Subcutaneous adipose tissue (tissue), 4 donors: ENCODE data around the gene NXN. TPM values are rescaled to one million over a fixed set of nuclear protein-coding genes. Genes with fewer than 3 reads are reported as not detected.

ENCODE experiments used
- total RNA-seq, 4 donors: library from RNA; depleted of rRNA; stranded (reverse); fragments of >200 nt; gene quantifications; one replicate each; pipeline ENCODE4 v1.1.0, GENCODE V29; 2016
- TF ChIP-seq, protein P1 (sequence below): fragments of 450-650 bp; IDR thresholded peaks from one replicate; pipeline ENCODE4 v1.5.1; 2016; ENCODE audit warnings: low read depth, mild to moderate bottlenecking, control low read depth, antibody characterized with exemption, moderate library complexity

NXN gene
- total RNA-seq, 4 donors from 2014 or later = 2.9 to 24.3 (median 7.4) TPM

GRCh38 chr17:876272-876671 is 103.3 kb downstream of the NXN start:
- TF ChIP-seq, protein P1, sequence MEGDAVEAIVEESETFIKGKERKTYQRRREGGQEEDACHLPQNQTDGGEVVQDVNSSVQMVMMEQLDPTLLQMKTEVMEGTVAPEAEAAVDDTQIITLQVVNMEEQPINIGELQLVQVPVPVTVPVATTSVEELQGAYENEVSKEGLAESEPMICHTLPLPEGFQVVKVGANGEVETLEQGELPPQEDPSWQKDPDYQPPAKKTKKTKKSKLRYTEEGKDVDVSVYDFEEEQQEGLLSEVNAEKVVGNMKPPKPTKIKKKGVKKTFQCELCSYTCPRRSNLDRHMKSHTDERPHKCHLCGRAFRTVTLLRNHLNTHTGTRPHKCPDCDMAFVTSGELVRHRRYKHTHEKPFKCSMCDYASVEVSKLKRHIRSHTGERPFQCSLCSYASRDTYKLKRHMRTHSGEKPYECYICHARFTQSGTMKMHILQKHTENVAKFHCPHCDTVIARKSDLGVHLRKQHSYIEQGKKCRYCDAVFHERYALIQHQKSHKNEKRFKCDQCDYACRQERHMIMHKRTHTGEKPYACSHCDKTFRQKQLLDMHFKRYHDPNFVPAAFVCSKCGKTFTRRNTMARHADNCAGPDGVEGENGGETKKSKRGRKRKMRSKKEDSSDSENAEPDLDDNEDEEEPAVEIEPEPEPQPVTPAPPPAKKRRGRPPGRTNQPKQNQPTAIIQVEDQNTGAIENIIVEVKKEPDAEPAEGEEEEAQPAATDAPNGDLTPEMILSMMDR = no peak

- TF ChIP-seq, protein P1 = no peak
These were observed 106.7 kb downstream of the NXN start for GRCh38 chr17:872855-873254.

- TF ChIP-seq, protein P1 = no peak
These were observed 107.6 kb downstream of the NXN start for GRCh38 chr17:871751-872519.

DNA sequence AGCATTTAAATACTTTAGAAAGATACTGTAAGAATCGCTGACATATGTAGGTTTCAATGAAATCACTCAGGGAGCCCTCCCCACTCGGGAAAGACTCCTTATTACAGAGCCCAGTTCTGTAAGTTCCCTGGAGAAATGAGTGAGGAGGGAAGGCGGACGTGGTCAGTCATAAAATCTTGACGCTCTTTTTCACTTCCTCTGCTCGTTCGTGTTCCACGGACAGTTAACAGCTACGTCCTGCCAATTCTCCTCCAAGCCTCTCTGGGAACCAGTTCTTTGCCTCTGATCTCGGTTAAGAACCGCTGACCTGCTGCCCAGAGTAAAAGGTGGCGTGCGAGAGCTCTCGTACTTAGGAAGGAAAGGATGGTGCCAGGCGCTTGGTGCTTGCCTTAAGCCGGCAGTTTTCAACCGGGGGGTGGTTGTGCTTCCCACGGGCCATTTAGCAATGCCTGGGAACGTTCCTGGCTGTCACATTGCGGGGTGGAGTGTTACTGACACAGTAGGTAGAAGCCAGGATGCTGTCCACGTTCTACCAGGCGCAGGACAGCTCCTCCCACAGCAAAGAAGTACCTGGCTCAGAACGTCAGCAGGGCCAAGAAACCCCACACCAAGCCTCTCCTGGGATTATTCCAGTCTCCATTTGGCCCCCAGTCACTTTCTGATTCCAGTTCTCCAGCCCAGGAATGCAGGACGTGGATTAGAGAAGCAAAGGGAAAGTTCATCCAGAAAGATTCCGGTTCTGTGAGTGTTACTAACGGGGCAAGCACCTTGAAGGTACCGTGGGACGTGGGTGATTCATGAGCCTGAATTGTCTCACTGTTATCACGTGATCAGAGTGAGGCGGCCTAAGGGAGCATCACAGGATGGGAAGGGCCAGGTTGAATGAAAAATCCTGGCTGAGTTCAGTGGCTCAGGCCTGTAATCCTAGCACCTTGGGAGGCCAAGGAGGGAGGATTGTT is 109.7 kb downstream of the NXN start:
- TF ChIP-seq, protein P1 = no peak

DNA sequence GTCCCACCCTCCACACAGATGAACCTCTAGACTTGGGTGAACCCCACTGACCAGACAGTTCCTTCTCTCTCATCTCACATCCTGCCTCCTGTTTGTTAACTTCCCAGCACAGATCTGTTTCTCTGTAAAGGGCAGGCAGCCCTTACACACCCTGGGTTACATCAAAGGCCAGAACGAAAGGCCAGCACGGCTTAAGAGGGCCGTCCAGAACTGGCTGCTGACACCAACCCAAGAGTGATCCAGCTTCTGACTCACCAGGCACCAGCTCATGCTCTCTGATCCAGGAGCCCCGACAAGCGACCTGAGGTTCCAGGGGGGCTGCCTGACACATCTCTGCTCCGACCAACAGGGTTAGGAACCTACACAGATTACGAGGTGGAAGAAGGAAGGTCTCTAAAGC is 110.5 kb downstream of the NXN start:
- TF ChIP-seq, protein P1 = no peak

- TF ChIP-seq, protein P1 = no peak
These were observed 111.6 kb downstream of the NXN start for GRCh38 chr17:867896-868489.
